GM12891 (cell line): Measurements from ENCODE around the gene ADK.

Source experiments
- DNase-seq: peaks from one replicate; pipeline ENCODE4 v3.0.0; 2011; ENCODE audit warnings: low spot score; ENCODE audit not compliant: insufficient read length
- FAIRE-seq: peaks from 2 replicates; lab custom pipeline; 2011; peaks lifted over from hg19 to GRCh38; lab: Jason Lieb, UNC
- PAX5 ChIP-seq: IDR thresholded peaks from 2 replicates; pipeline ENCODE4 v1.6.1; 2011; ENCODE audit warnings: low read length, moderate library complexity, mild to moderate bottlenecking; ENCODE audit not compliant: insufficient read depth, severe bottlenecking
- POLR2A ChIP-seq: IDR thresholded peaks from 2 replicates; pipeline ENCODE4 v1.6.1; 2011; ENCODE audit warnings: low read depth, low read length, control low read depth
- POLR2AphosphoS5 ChIP-seq: IDR thresholded peaks from 2 replicates; pipeline ENCODE4 v1.6.1; 2011; ENCODE audit warnings: low read depth, low read length, control low read depth
- POU2F2 ChIP-seq: IDR thresholded peaks from 2 replicates; pipeline ENCODE4 v1.6.1; 2011; ENCODE audit warnings: low read depth, mild to moderate bottlenecking, control low read depth, low read length, moderate library complexity
- SPI1 ChIP-seq: IDR thresholded peaks from 2 replicates; pipeline ENCODE4 v1.6.1; 2011; ENCODE audit warnings: low read depth, low read length, control low read depth
- TAF1 ChIP-seq: IDR thresholded peaks from 2 replicates; pipeline ENCODE4 v1.6.1; 2011; ENCODE audit warnings: low read depth, low read length, control low read depth

The ADK gene

DNA sequence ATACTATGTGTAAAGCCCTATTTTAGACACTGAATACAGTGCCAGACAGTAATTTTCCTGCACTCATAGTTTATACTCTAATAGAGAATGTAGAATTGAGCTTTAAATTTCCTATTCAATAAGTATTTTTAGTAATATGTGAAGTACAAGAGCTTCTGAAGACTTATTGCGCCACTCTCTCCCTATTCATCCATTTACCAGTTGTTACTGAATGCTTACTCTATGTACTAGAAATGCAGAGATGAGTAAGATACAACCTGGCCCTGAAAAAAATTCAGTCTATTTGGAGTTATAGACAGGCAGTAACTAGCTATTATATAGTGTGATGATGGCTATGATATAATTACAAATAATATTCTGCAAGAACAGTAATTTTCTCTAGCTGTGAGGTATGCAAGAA lies 98.8 kb downstream of the ADK start:
- FAIRE-seq (no peak), DNase-seq (no peak)

DNA sequence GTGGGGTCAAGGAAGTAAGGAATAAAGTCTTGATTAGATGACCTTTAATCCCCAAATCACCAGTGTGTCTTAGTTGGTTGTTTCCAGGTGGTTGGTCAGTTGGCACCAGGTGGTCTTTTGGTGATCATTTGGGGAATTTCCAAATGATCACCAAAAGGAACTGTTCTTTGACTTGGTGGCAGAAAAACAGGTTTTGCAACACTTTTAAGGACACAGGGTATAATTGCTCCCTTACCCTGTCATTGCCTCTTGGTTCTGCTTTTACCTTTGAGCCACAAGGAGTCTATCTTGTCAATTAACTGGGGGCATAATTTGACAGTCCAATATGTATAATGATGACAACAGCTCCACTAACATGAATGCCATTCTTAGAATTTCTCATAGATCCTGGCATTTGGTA lies 104.2 kb downstream of the ADK start:
- TF ChIP-seq POU2F2 = no peak
- no peak for TF ChIP-seq SPI1
- no peak for TF ChIP-seq POLR2A
- no peak for TF ChIP-seq TAF1
- TF ChIP-seq PAX5 = no peak
- TF ChIP-seq POLR2AphosphoS5 = no peak
- no peak for DNase-seq
- peak; percentile 45 for FAIRE-seq

More for the DNA sequence above, 98.8 kb downstream of the ADK start:
- TF ChIP-seq TAF1 (no peak), POLR2AphosphoS5 (no peak), SPI1 (no peak), POU2F2 (no peak), PAX5 (no peak), POLR2A (no peak)

- DNase-seq (no peak), FAIRE-seq (peak; percentile 47)
- TF ChIP-seq POU2F2 = no peak
- no peak for TF ChIP-seq PAX5
- TF ChIP-seq TAF1 = no peak
- TF ChIP-seq POLR2A = no peak
- no peak for TF ChIP-seq POLR2AphosphoS5
- no peak for TF ChIP-seq SPI1
Measured at GRCh38 chr10:74255888-74256357, 104.9 kb downstream of the ADK start.

GRCh38 chr10:74262856-74263255 lies 111.8 kb downstream of the ADK start:
- no peak for TF ChIP-seq POLR2A
- TF ChIP-seq PAX5 = no peak
- no peak for TF ChIP-seq SPI1
- no peak for TF ChIP-seq POU2F2
- no peak for TF ChIP-seq TAF1
- TF ChIP-seq POLR2AphosphoS5 = no peak
- DNase-seq (no peak), FAIRE-seq (no peak)

GRCh38 chr10:74263996-74264395 lies 113.0 kb downstream of the ADK start:
- no peak for DNase-seq
- no peak for FAIRE-seq
- TF ChIP-seq PAX5 (no peak), POU2F2 (no peak), POLR2AphosphoS5 (no peak), POLR2A (no peak), TAF1 (no peak), SPI1 (no peak)

DNA sequence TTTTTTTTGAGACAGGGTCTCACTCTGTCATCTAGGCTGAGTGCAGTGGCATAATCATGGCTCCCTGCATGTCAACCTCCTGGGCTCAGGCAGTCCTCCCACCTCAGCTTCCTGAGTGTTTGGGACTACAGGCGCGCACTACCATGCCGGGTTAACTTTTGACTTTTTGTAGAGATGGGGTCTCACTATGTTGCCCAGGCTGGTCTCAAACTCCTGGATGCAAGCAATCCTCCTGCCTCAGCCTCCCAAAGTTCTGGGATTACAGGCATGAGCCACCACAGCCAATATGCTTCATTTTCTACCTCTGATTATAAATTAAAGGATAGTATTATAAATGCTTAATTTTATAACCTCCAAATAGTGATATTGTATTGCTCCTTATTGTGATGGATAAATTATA lies 121.3 kb downstream of the ADK start:
- FAIRE-seq = no peak

DNA sequence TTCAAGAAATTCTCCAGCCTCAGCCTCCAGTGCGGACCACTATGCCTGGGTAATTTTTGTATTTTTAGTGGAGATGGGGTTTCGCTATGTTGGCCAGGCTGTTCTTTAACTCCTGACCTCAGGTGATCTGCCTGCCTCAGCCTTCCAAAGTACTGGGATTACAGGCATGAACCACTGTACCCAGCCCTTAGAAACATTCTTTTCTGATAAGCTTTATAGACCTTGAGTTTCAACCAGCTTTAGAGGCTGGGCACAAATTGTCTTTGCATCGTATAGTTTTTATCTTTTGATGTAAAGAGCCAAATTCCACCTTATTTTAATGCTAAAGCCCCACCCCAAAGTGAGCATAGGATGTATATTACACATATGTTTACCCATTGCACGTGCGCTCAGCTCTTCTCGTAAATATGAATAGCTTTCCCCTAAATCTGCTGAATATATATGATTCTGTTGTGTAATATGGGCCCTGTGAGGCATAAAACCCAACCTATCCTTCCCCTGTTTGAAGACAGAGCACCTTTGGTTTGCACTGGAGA lies 124.8 kb downstream of the ADK start:
- TF ChIP-seq SPI1 (no peak), TAF1 (no peak), PAX5 (no peak), POU2F2 (no peak)
- no peak for FAIRE-seq
- DNase-seq = no peak

More for the DNA sequence above, 121.3 kb downstream of the ADK start:
- DNase-seq = no peak
- no peak for TF ChIP-seq PAX5
- no peak for TF ChIP-seq SPI1
- TF ChIP-seq POLR2AphosphoS5 = no peak
- TF ChIP-seq POLR2A = no peak
- TF ChIP-seq POU2F2 = no peak
- no peak for TF ChIP-seq TAF1

DNA sequence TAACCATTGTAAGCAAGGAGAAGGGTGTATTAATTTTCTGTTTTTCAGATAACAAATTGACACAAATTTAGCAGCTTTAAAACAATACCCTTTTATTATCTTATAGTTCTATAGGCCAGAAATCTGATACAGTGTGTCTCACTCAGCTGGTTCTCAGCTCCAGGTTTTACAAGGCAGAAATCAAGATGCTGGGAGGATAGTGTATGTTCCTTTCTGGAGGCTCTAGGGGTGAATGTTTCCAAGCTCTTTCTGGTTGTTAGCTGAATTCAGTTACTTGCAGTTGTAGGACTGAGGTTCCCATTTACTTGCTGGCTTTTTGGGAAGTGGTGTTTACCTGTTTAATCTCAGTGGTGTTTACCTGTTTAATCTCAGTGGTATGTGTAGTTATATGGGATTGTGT lies 125.4 kb downstream of the ADK start:
- TF ChIP-seq POU2F2 = no peak
- TF ChIP-seq SPI1 = no peak
- no peak for TF ChIP-seq POLR2A
- TF ChIP-seq POLR2AphosphoS5 = no peak
- TF ChIP-seq TAF1 = no peak
- TF ChIP-seq PAX5 = no peak
- FAIRE-seq (no peak), DNase-seq (no peak)

DNA sequence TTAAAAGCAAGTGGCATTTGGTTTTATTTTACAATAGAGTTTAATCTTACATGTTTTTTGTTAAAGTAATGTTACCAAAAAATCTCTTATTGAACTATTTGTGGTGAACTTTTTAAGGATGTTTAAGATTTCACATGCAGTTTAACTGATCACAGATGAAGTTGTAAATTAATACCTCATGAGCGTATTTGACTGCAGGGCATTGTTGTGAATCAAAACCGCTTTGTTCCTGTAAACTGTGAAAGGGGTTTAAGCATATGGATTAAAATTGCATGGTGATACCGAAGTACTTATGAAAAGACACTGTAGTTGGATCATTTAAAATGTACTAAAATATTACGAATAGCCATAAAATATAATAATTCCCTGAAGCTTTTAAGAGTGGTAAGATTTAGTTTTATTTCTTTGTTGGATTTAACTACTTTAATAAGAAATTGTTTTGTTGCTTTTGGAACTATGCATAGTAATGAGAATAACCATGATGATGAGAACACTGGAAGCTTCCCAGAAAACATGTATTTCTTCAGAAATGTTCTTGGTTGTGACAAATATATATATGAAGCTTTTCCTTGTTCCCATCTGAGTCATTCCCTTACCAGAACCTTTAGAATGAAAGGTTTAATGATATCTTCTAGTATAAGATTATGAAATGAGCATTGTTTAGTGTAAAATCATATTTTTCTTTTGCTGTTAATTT lies 131.3 kb downstream of the ADK start:
- FAIRE-seq = no peak

DNA sequence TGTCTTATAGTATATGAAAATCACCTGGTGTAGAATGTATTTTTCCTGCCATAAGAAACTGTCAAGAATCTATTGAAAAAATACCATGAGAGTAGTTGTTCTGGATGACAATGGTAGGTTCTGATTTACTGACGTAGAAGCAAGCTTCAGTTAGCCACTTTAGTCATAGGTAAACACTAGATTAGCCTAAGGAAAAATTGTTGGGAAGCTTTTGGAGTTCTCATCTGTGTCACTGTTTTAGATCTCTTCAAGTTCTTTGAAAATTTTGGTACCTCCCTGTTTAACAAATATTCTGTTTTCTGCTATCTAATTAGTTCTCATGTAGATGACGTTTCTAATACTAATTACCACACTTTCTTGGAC lies 131.8 kb downstream of the ADK start:
- TF ChIP-seq POU2F2 = no peak
- TF ChIP-seq TAF1 = no peak
- TF ChIP-seq POLR2A = no peak
- TF ChIP-seq PAX5 = no peak
- TF ChIP-seq POLR2AphosphoS5 = no peak
- FAIRE-seq = no peak

More for the DNA sequence above, 131.3 kb downstream of the ADK start:
- DNase-seq = no peak
- TF ChIP-seq PAX5 = no peak

GRCh38 chr10:74289188-74289587 lies 138.2 kb downstream of the ADK start:
- TF ChIP-seq PAX5 (no peak), POLR2A (no peak), TAF1 (no peak), POLR2AphosphoS5 (no peak), POU2F2 (no peak), SPI1 (no peak)
- no peak for DNase-seq
- no peak for FAIRE-seq

More for the DNA sequence above, 131.8 kb downstream of the ADK start:
- no peak for DNase-seq
